Mononuclear cell (primary cell): Measurements from ENCODE around the gene AAK1. TPM values are rescaled to one million over a fixed set of nuclear protein-coding genes. Genes with fewer than 3 reads are reported as not detected.
A peak's percentile ranks its signal among the peaks of the same experiment; 100 is the strongest.
"Not testable (repeated sequence)": the region's sequence is repeated elsewhere in the genome, so short reads cannot be mapped to it uniquely, and the experiment has no call there.

Source experiments
- H3K27me3 ChIP-seq: 2 replicates; pipeline ENCODE4 v1.6.0; 2011; ENCODE audit warnings: low read length, control low read depth; ENCODE audit not compliant: insufficient read depth
- H3K4me1 ChIP-seq: 2 replicates; pipeline ENCODE4 v1.5.1; 2011; ENCODE audit warnings: mild to moderate bottlenecking, low read length, control low read depth; ENCODE audit not compliant: insufficient read depth
- H3K4me3 ChIP-seq: 2 replicates; pipeline ENCODE4 v1.5.1; 2011; ENCODE audit warnings: mild to moderate bottlenecking, low read length, moderate library complexity
- H3K9me3 ChIP-seq: 2 replicates; pipeline ENCODE4 v1.5.1; 2011; ENCODE audit warnings: low read depth, mild to moderate bottlenecking, control low read depth, low read length
- total RNA-seq: library from RNA; depleted of rRNA; stranded (reverse); fragments of >200 nt; gene quantifications from one replicate; pipeline ENCODE4 v1.2.3, GENCODE V29; 2012

AAK1 gene
- total RNA-seq, result 118 TPM

- H3K9me3 ChIP-seq, result no peaks in the 10 kb centered on the region
- H3K4me1 ChIP-seq, result peaks cover 78% of the 10 kb centered on the region
- H3K27me3 ChIP-seq, result no peaks in the 10 kb centered on the region
- peak within 1 kb of the TSS; percentile 90 for H3K4me3 ChIP-seq
Observed at GRCh38 chr2:69643602-69644505, at the start of gene AAK1. Gene AAK1 (minus strand): TSS chr2:69643739. CDS start chr2:69643040, 699 bp downstream.

GRCh38 chr2:69692424-69692823 lies 48.9 kb upstream of the AAK1 start:
- no peaks in the 10 kb centered on the region for H3K27me3 ChIP-seq
- H3K9me3 ChIP-seq, result no peaks in the 10 kb centered on the region
- peaks cover 53% of the 10 kb centered on the region for H3K4me1 ChIP-seq
- no peak overlapping the region for H3K4me3 ChIP-seq

- peaks cover 32% of the 10 kb centered on the region for H3K4me1 ChIP-seq
- H3K9me3 ChIP-seq, result no peaks in the 10 kb centered on the region
- H3K4me3 ChIP-seq, result no peak overlapping the region
- no peaks in the 10 kb centered on the region for H3K27me3 ChIP-seq
Observed at GRCh38 chr2:69689969-69690368, 46.4 kb upstream of the AAK1 start.

GRCh38 chr2:69689466-69689865 lies 45.9 kb upstream of the AAK1 start:
- no peak overlapping the region for H3K4me3 ChIP-seq
- H3K4me1 ChIP-seq, result peaks cover 27% of the 10 kb centered on the region
- no peaks in the 10 kb centered on the region for H3K27me3 ChIP-seq
- no peaks in the 10 kb centered on the region for H3K9me3 ChIP-seq

- H3K9me3 ChIP-seq, result no peaks in the 10 kb centered on the region
- no peaks in the 10 kb centered on the region for H3K27me3 ChIP-seq
- peaks cover 22% of the 10 kb centered on the region for H3K4me1 ChIP-seq
- no peak overlapping the region for H3K4me3 ChIP-seq
Observed at GRCh38 chr2:69687971-69688611, 44.6 kb upstream of the AAK1 start.

GRCh38 chr2:69686813-69687212 lies 43.3 kb upstream of the AAK1 start:
- Histone ChIP-seq H3K9me3 (no peaks in the 10 kb centered on the region), H3K4me1 (peaks cover 20% of the 10 kb centered on the region), H3K4me3 (no peak overlapping the region), H3K27me3 (no peaks in the 10 kb centered on the region)

- Histone ChIP-seq H3K27me3 (no peaks in the 10 kb centered on the region), H3K9me3 (no peaks in the 10 kb centered on the region), H3K4me1 (peaks cover 26% of the 10 kb centered on the region), H3K4me3 (no peak overlapping the region)
Observed at GRCh38 chr2:69685321-69686048, 41.9 kb upstream of the AAK1 start.

- H3K4me3 ChIP-seq, result no peak overlapping the region
- peaks cover 28% of the 10 kb centered on the region for H3K4me1 ChIP-seq
- H3K9me3 ChIP-seq, result no peaks in the 10 kb centered on the region
- H3K27me3 ChIP-seq, result no peaks in the 10 kb centered on the region
Observed at GRCh38 chr2:69683170-69683971, 39.8 kb upstream of the AAK1 start.

- H3K4me3 ChIP-seq, result no peak overlapping the region
- no peaks in the 10 kb centered on the region for H3K27me3 ChIP-seq
- H3K9me3 ChIP-seq, result no peaks in the 10 kb centered on the region
- peaks cover 28% of the 10 kb centered on the region for H3K4me1 ChIP-seq
Observed at GRCh38 chr2:69682525-69682924, 39.0 kb upstream of the AAK1 start.

GRCh38 chr2:69680001-69680675 lies 36.6 kb upstream of the AAK1 start:
- Histone ChIP-seq H3K4me3 (no peak overlapping the region), H3K9me3 (no peaks in the 10 kb centered on the region), H3K27me3 (no peaks in the 10 kb centered on the region), H3K4me1 (peaks cover 28% of the 10 kb centered on the region)

GRCh38 chr2:69677914-69678313 lies 34.4 kb upstream of the AAK1 start:
- H3K4me3 ChIP-seq, result no peak overlapping the region
- no peaks in the 10 kb centered on the region for H3K9me3 ChIP-seq
- no peaks in the 10 kb centered on the region for H3K27me3 ChIP-seq
- H3K4me1 ChIP-seq, result peaks cover 27% of the 10 kb centered on the region

- H3K4me1 ChIP-seq, result peaks cover 23% of the 10 kb centered on the region
- no peaks in the 10 kb centered on the region for H3K27me3 ChIP-seq
- H3K4me3 ChIP-seq, result no peak overlapping the region
- no peaks in the 10 kb centered on the region for H3K9me3 ChIP-seq
Observed at GRCh38 chr2:69676146-69676545, 32.6 kb upstream of the AAK1 start.

- Histone ChIP-seq H3K4me3 (no peak overlapping the region), H3K9me3 (no peaks in the 10 kb centered on the region), H3K27me3 (no peaks in the 10 kb centered on the region), H3K4me1 (peaks cover 8% of the 10 kb centered on the region)
Observed at GRCh38 chr2:69674316-69674670, 30.8 kb upstream of the AAK1 start.

GRCh38 chr2:69673098-69673497 lies 29.6 kb upstream of the AAK1 start:
- not testable (repeated sequence) for H3K4me1 ChIP-seq, H3K4me3 ChIP-seq, H3K27me3 ChIP-seq, H3K9me3 ChIP-seq
